Gastrocnemius medialis (tissue), 4 donors: ENCODE results near the gene SYTL2.

ENCODE experiments used
- CTCF ChIP-seq, 5 experiments: fragments of 450-650 bp in 3 of 5; fragments of 200-600 bp in 2 of 5; sonication (generic) in 2 of 5; IDR thresholded peaks in 4 of 5; conservative IDR thresholded peaks in 1 of 5; 1 replicate in 4 of 5; 2 replicates in 1 of 5; pipeline ENCODE4 v1.5.1; 2016 to 2019; ENCODE audit warnings: antibody characterized with exemption in 5 of 5, mild to moderate bottlenecking in 3 of 5, moderate library complexity in 3 of 5
- POLR2A ChIP-seq, 2 donors: fragments of 450-650 bp; IDR thresholded peaks; one replicate each; pipeline ENCODE4 v1.6.1; 2017; ENCODE audit warnings: antibody characterized with exemption in 2 of 2, mild to moderate bottlenecking in 2 of 2, moderate library complexity in 2 of 2

- TF ChIP-seq CTCF (IDR thresholded peaks at IDR 0.05 in 4 of 5, conservative IDR thresholded peaks at IDR 0.05 in 1 of 5) (no peak), POLR2A (IDR thresholded peaks at IDR 0.05) (no peak)
Measured at GRCh38 chr11:85819441-85819840, 8.5 kb upstream of the SYTL2 start.
